ENCODE data around the gene GSTT2B. TPM values are rescaled to one million over a fixed set of nuclear protein-coding genes. Genes with fewer than 3 reads are reported as not detected.

The GSTT2B gene
- total and polyA plus RNA-seq, 2 of the 8 experiments (the other 6 are each of a cell fraction or from before 2014, with no cell fraction given) = 6.3 to 13.3 TPM

GRCh38 chr22:23909296-23909898 lies 51.6 kb downstream of the GSTT2B start:
- Histone ChIP-seq H3K79me2 (ENCODE audit: control insufficient read depth in 1 of 2, insufficient read depth in 2 of 2, low read length in 2 of 2) (no peaks in the 10 kb centered on the region), H3K14ac (ENCODE audit: insufficient read length) (no peak overlapping the region), H3K79me1 (ENCODE audit: low read depth, low read length) (no peaks in the 10 kb centered on the region), H2AFZ (ENCODE audit: low read length) (no peak overlapping the region), H3K23me2 (ENCODE audit: low read depth, low read length) (peaks cover 2% of the 10 kb centered on the region; the same call in 1 of the 2 replicates), H2BK15ac (ENCODE audit: low read length) (no peak overlapping the region), H3K4ac (replicated peaks; ENCODE audit: insufficient read length, low read depth, low read length) (no peak overlapping the region), H2BK120ac (replicated peaks; ENCODE audit: low read depth, low read length) (no peak overlapping the region), H4K91ac (replicated peaks; ENCODE audit: insufficient read length, low read length) (no peak overlapping the region), H4K5ac (ENCODE audit: insufficient read length, low read depth, low read length) (no peak overlapping the region), H3K4me3 (ENCODE audit: extremely low read depth in 1 of 4, insufficient read depth in 2 of 4, low read depth in 3 of 4, low read length in 4 of 4) (no peak overlapping the region), H3K56ac (replicated peaks; ENCODE audit: insufficient read length, low read depth, low read length) (no peak overlapping the region), H3K27me3 (replicated peaks in 1 of 4; ENCODE audit: control insufficient read depth in 3 of 4, extremely low read depth in 1 of 4, insufficient read depth in 3 of 4, low read length in 3 of 4) (peaks cover 0 to 3% (median 0%) of the 10 kb centered on the region in 4 experiments; a peak in 1 of 7 replicates), H3K18ac (ENCODE audit: extremely low read depth, low read length) (no peak overlapping the region), H3K9ac (replicated peaks in 1 of 4; ENCODE audit: extremely low read depth in 1 of 4, low read depth in 3 of 4, low read length in 3 of 4) (no peak overlapping the region), H2BK20ac (ENCODE audit: low read length) (no peak overlapping the region), H2AK5ac (ENCODE audit: low read depth, low read length) (no peak overlapping the region), H2BK5ac (ENCODE audit: low read depth, low read length) (no peak overlapping the region), H4K8ac (ENCODE audit: extremely low read depth, insufficient read depth, low read length) (no peak overlapping the region), H3K36me3 (ENCODE audit: control insufficient read depth in 2 of 4, insufficient read depth in 4 of 4, low read length in 3 of 4) (no peaks in the 10 kb centered on the region), H2BK12ac (ENCODE audit: low read depth, low read length) (no peak overlapping the region), H3K23ac (ENCODE audit: insufficient read length) (no peak overlapping the region), H3K4me2 (ENCODE audit: insufficient read depth in 1 of 2, low read depth in 2 of 2, low read length in 2 of 2) (no peak overlapping the region), H4K20me1 (replicated peaks in 1 of 2; ENCODE audit: control insufficient read depth in 1 of 2, insufficient read depth in 2 of 2, low read length in 2 of 2) (no peaks in the 10 kb centered on the region), H3K9me3 (ENCODE audit: insufficient read depth in 2 of 2, low read depth in 1 of 2, low read length in 1 of 2) (peaks cover 0 to 6% of the 10 kb centered on the region in 2 experiments; a peak in 1 of 4 replicates), H3K27ac (ENCODE audit: low read depth, low read length) (no peak overlapping the region), H3K4me1 (replicated peaks in 1 of 4; ENCODE audit: control insufficient read depth in 3 of 4, insufficient read depth in 4 of 4, low read length in 3 of 4) (peaks cover 5 to 13% (median 12%) of the 10 kb centered on the region in 4 experiments)
- 86% methylated on average over 6 of the region's 6 CpGs; no CpG with 5 or more reads in 1 of the 2 experiments for WGBS, 2 experiments (ENCODE audit: extremely low coverage in 1 of 2, insufficient coverage in 1 of 2, insufficient read length in 1 of 2, insufficient replicate concordance in 2 of 2, low coverage in 1 of 2, low lambda C conversion rate in 2 of 2, missing lambda C conversion rate in 1 of 2)
- DNase-seq (ENCODE audit: low read depth in 1 of 2, low spot score in 2 of 2) (no peak), FAIRE-seq (no peak)
- ChIA-PET CTCF (ENCODE audit: partially characterized antibody) (interaction anchor here (1.1 to 3.5 kb wide), 5 partner anchors 10 to 21 kb away, joined by 3 to 13 read pairs (median 5); partner anchors contain the start of gene MIF), POLR2A (ENCODE audit: partially characterized antibody) (interaction anchor here (0.9 to 5.3 kb wide), 5 partner anchors 10 to 52 kb away, joined by 4 to 31 read pairs (median 5); partner anchors contain the start of genes MIF and SLC2A11)
- no peak for TF ChIP-seq E2F6 (IDR thresholded peaks at IDR 0.05)
- TF ChIP-seq RBBP5 (IDR thresholded peaks at IDR 0.05; ENCODE audit: borderline replicate concordance, low read depth, low read length) = no peak
- no peak for TF ChIP-seq USF2 (IDR thresholded peaks at IDR 0.05; ENCODE audit: low read length)
- no peak for TF ChIP-seq KDM5A (IDR thresholded peaks at IDR 0.05; ENCODE audit: low read length)
- no peak for TF ChIP-seq TAF7 (optimal IDR thresholded peaks at IDR 0.05; ENCODE audit: borderline replicate concordance, low read depth, low read length)
- no peak for TF ChIP-seq YY1 (IDR thresholded peaks at IDR 0.05; ENCODE audit: low read depth, low read length)
- no peak for TF ChIP-seq SIN3A (conservative IDR thresholded peaks at IDR 0.05 in 1 of 2, IDR thresholded peaks at IDR 0.05 in 1 of 2; ENCODE audit: low read depth in 1 of 2, low read length in 2 of 2)
- no peak for TF ChIP-seq RAD21 (IDR thresholded peaks at IDR 0.05 in 1 of 2, conservative IDR thresholded peaks at IDR 0.05 in 1 of 2; ENCODE audit: low read depth in 2 of 2, low read length in 2 of 2)
- no peak for TF ChIP-seq ZNF274 (IDR thresholded peaks at IDR 0.05; ENCODE audit: borderline replicate concordance, extremely low read depth, low read length)
- no peak for TF ChIP-seq POLR2AphosphoS5 (IDR thresholded peaks at IDR 0.05; ENCODE audit: low read depth, low read length)
